GM12878 (cell line): ENCODE results near the gene LUM. TPM values are rescaled to one million over a fixed set of nuclear protein-coding genes. Genes with fewer than 3 reads are reported as not detected.

Experiments
- ATAC-seq: fragments of 200-7000 bp; cut with Tn5 transposase; 3 replicates; pipeline ENCODE4 v1.9.1; 2020; ENCODE audit warnings: mild to moderate bottlenecking, moderate library complexity
- BruUV-seq: library from RNA; stranded (reverse); fragments of 400-500 nt; replicated peaks from 2 replicates; lab custom pipeline; 2021; lab: Mats Ljungman, UMichigan
- CTCF ChIA-PET: fragments of 300-600 bp; sonication (Branson Sonifier 250); formaldehyde crosslinking; extraction: SDS; loops from one replicate; lab custom pipeline; 2021; ENCODE audit warnings: inconsistent platforms; lab: Yijun Ruan, JAX
- POLR2A ChIA-PET: fragments of 350-600 bp; formaldehyde crosslinking; extraction: SDS; loops from one replicate; lab custom pipeline; 2021; ENCODE audit warnings: inconsistent platforms; lab: Charles Lee
- RAD21 ChIA-PET: fragments of 300-600 bp; sonication (Branson Sonifier 250); formaldehyde crosslinking; loops from one replicate; lab custom pipeline; 2023; ENCODE audit warnings: antibody characterized with exemption; ENCODE audit not compliant: unreplicated experiment; lab: Charles Lee
- SMC1A ChIA-PET: fragments of 300-600 bp; sonication (Branson Sonifier 250); formaldehyde crosslinking; loops from one replicate; lab custom pipeline; 2023; ENCODE audit not compliant: unreplicated experiment, uncharacterized antibody; lab: Charles Lee
- DNase-seq: peaks from one replicate; pipeline ENCODE4 v3.0.0-alpha.2; 2011; ENCODE audit warnings: low read depth, low spot score
- FAIRE-seq: peaks from 3 replicates; lab custom pipeline; 2011; peaks lifted over from hg19 to GRCh38; lab: Jason Lieb, UNC
- H2AFZ ChIP-seq: 2 replicates; pipeline ENCODE4 v1.6.0; 2011; ENCODE audit warnings: low read depth, low read length, control low read depth; ENCODE audit not compliant: control insufficient read depth
- H3K27ac ChIP-seq: 2 replicates; pipeline ENCODE4 v1.5.1; 2011; ENCODE audit warnings: control low read depth; ENCODE audit not compliant: control insufficient read depth, insufficient read depth
- H3K27me3 ChIP-seq, 2 experiments: replicated peaks in 1 of 2; 2 replicates each; pipeline versions ENCODE4 v1.6.0 to v1.6.1; 2011; ENCODE audit warnings: low read length in 1 of 2; ENCODE audit not compliant: control insufficient read depth in 2 of 2, insufficient read depth in 2 of 2
- H3K36me3 ChIP-seq, 2 experiments: 2 replicates each; pipeline ENCODE4 v1.5.1; 2011; ENCODE audit warnings: low read length in 1 of 2; ENCODE audit not compliant: control insufficient read depth in 2 of 2, insufficient read depth in 2 of 2
- H3K4me1 ChIP-seq: 2 replicates; pipeline ENCODE4 v1.6.1; 2011; ENCODE audit warnings: mild to moderate bottlenecking, low read length, moderate library complexity, mixed read lengths; ENCODE audit not compliant: control insufficient read depth, insufficient read depth
- H3K4me2 ChIP-seq: 2 replicates; pipeline ENCODE4 v1.6.0; 2011; ENCODE audit warnings: control low read depth; ENCODE audit not compliant: control insufficient read depth, insufficient read depth
- H3K4me3 ChIP-seq: fragments of 200-600 bp; sonication (generic); 2 replicates; pipeline ENCODE4 v1.5.1; 2016
- H3K79me2 ChIP-seq: 2 replicates; pipeline ENCODE4 v1.6.0; 2011; ENCODE audit warnings: low read length; ENCODE audit not compliant: control insufficient read depth, insufficient read depth
- H3K9ac ChIP-seq: 2 replicates; pipeline ENCODE4 v1.8.0; 2011; ENCODE audit warnings: low read length, control low read depth, mixed read lengths; ENCODE audit not compliant: control insufficient read depth, insufficient read depth
- H3K9me3 ChIP-seq: replicated peaks from 3 replicates; pipeline ENCODE4 v1.5.1; 2011; ENCODE audit warnings: mild to moderate bottlenecking, low read length; ENCODE audit not compliant: control insufficient read depth, insufficient read depth
- H4K20me1 ChIP-seq: 2 replicates; pipeline ENCODE4 v1.6.0; 2011; ENCODE audit not compliant: control insufficient read depth, insufficient read depth
- BMI1 ChIP-seq: fragments of 450-650 bp; IDR thresholded peaks from 2 replicates; pipeline ENCODE4 v1.6.1; 2016; ENCODE audit warnings: mild to moderate bottlenecking, moderate library complexity, borderline replicate concordance
- RAD21 ChIP-seq: IDR thresholded peaks from 2 replicates; pipeline ENCODE4 v1.6.1; 2011; ENCODE audit warnings: mild to moderate bottlenecking, low read depth, low read length, moderate library complexity; ENCODE audit not compliant: insufficient read depth
- YY1 ChIP-seq: IDR thresholded peaks from 2 replicates; pipeline ENCODE4 v1.6.1; 2011; ENCODE audit warnings: low read depth, mild to moderate bottlenecking, low read length
- WGBS: methylation state at CpG from one replicate; pipeline ENCODE4 v1.1.6; 2016; ENCODE audit warnings: low lambda C conversion rate; ENCODE audit not compliant: insufficient replicate concordance, insufficient coverage; ENCODE audit errors: missing lambda C conversion rate; 5-methylcytosine and 5-hydroxymethylcytosine counted together
- in situ Hi-C: fragments of 300-500 bp; cut with MboI; formaldehyde crosslinking; loops from 9 replicates; pipeline ENCODE4 v1.14.3; 2018; ENCODE audit warnings: mixed read lengths
- intact Hi-C: fragments of 100-400 bp; cut with micrococcal nuclease; formaldehyde crosslinking; loops from one replicate; pipeline ENCODE4 v1.14.2; 2022; ENCODE audit not compliant: unreplicated experiment
- polyA plus RNA-seq, 11 experiments: library from polyadenylated mRNA; depleted of rRNA in 4 of 11; unstranded in 6 of 11; stranded (reverse) in 5 of 11; fragments of >200 nt; fragmentation: Nextera tagmentation in 4 of 11; fragmentation: Illumina TruSeq in 1 of 11; extraction: Ambion mirVana in 4 of 11; extraction: Trizol in 1 of 11; gene quantifications; 1 replicate in 1 of 11; 2 replicates in 10 of 11; pipeline versions ENCODE4 v1.2.1 to v1.2.3, GENCODE V29; 2011 to 2016; ENCODE audit warnings: inconsistent platforms in 2 of 11, missing spikeins in 2 of 11, low read depth in 1 of 11
- total RNA-seq, 4 experiments: library from RNA; depleted of rRNA in 3 of 4; stranded (reverse); fragments of >200 nt in 3 of 4; fragmentation: Illumina TruSeq in 1 of 4; extraction: Trizol in 1 of 4; gene quantifications; 2 replicates each; pipeline versions ENCODE4 v1.2.1 to v1.2.3, GENCODE V29; 2013 to 2021
- TF ChIP-seq, protein P1 (sequence below): fragments of 450-650 bp; formaldehyde crosslinking; IDR thresholded peaks from 2 replicates; pipeline ENCODE4 v1.4.0; 2022; ENCODE audit warnings: mild to moderate bottlenecking, moderate library complexity

LUM gene
- total and polyA plus RNA-seq, 10 of the 15 experiments (the other 5 are each of a cell fraction or from before 2014, with no cell fraction given) = 0.09 to 0.31 TPM; not detected in 8

DNA sequence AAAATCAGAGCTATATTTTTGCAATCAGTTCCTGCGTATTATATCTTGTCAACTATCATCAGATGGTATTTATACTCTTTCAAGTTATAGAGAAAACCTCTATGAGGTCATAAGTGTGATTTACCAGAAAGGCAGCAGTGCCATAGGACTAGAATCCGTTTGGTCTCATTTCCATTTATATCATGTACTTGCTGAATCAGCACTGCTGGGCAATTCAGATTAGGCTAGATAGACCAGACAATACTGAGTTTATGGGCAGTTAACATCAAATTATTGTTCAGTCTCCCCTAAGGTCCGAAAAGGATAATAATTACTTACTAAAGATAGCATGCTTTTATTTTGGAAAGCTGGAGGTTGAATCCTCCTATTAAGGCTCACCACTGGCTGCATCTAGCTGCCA lies 46.7 kb downstream of the LUM start:
- Histone ChIP-seq H3K4me2 (no peak overlapping the region), H3K4me3 (no peak overlapping the region), H2AFZ (no peak overlapping the region), H3K36me3 (no peaks in the 10 kb centered on the region), H4K20me1 (no peaks in the 10 kb centered on the region), H3K9ac (no peak overlapping the region), H3K27me3 (no peaks in the 10 kb centered on the region; a peak in 1 of 4 replicates), H3K4me1 (no peaks in the 10 kb centered on the region), H3K79me2 (no peaks in the 10 kb centered on the region), H3K9me3 (no peaks in the 10 kb centered on the region), H3K27ac (no peak overlapping the region)
- ATAC-seq = no peak
- no peak for FAIRE-seq
- DNase-seq = no peak
- ChIA-PET CTCF (interaction anchor here (0.9 to 1.4 kb wide), 4 partner anchors 28 to 86 kb away, joined by 3 to 5 read pairs (median 3); no protein-coding TSS in a partner anchor), SMC1A (interaction anchor here (0.6 kb wide), 1 partner anchor 9 kb away, joined by 3 read pairs; no protein-coding TSS in a partner anchor), RAD21 (no interaction called here), POLR2A (no interaction called here)
- in situ Hi-C loops = no loop called here
- no TSS peak for BruUV-seq
- 0% methylated on average over 3 of the region's 3 CpGs for WGBS
- TF ChIP-seq BMI1 = no peak
- TF ChIP-seq, protein P1, sequence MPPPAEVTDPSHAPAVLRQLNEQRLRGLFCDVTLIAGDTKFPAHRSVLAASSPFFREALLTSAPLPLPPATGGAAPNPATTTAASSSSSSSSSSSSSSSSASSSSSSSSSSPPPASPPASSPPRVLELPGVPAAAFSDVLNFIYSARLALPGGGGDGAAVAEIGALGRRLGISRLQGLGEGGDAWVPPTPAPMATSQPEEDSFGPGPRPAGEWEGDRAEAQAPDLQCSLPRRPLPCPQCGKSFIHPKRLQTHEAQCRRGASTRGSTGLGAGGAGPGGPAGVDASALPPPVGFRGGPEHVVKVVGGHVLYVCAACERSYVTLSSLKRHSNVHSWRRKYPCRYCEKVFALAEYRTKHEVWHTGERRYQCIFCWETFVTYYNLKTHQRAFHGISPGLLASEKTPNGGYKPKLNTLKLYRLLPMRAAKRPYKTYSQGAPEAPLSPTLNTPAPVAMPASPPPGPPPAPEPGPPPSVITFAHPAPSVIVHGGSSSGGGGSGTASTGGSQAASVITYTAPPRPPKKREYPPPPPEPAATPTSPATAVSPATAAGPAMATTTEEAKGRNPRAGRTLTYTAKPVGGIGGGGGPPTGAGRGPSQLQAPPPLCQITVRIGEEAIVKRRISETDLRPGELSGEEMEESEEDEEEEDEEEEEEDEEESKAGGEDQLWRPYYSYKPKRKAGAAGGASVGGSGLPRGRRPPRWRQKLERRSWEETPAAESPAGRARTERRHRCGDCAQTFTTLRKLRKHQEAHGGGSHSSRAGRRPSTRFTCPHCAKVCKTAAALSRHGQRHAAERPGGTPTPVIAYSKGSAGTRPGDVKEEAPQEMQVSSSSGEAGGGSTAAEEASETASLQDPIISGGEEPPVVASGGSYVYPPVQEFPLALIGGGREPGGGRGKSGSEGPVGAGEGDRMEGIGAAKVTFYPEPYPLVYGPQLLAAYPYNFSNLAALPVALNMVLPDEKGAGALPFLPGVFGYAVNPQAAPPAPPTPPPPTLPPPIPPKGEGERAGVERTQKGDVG = no peak
- intact Hi-C loops = no loop called here

DNA sequence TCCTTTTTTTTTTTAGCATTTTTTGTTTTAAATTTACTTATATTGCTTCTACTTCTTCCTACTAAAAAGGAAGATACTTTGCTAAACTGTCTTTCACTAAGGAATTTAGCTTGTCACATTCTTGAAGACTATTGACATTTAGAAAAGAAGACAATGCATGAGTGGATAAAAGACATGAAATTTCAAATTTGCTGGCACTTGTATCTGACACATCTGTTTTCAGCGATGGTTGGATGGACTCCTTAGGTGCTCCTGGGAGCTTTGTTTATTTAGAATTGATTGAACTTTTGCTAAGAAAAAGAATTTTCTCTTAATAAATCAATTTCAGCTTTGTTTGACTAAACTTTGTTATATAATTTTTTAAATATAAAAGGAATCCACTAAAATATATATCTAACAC lies 50.2 kb downstream of the LUM start:
- ChIA-PET CTCF (interaction anchor here (1.4 kb wide), 1 partner anchor 50 kb away, joined by 3 read pairs; the partner anchor contains the start of gene LUM), POLR2A (no interaction called here), SMC1A (interaction anchor here (0.9 kb wide), 1 partner anchor 48 kb away, joined by 3 read pairs; no protein-coding TSS in a partner anchor), RAD21 (interaction anchor here (0.6 kb wide), 1 partner anchor 653 kb away, joined by 3 read pairs; no protein-coding TSS in a partner anchor)
- in situ Hi-C loops (no loop called here), intact Hi-C loops (no loop called here)
- H3K4me1 ChIP-seq = no peaks in the 10 kb centered on the region
- no peak for FAIRE-seq
- H3K79me2 ChIP-seq = no peaks in the 10 kb centered on the region
- no peak overlapping the region for H3K27ac ChIP-seq
- TF ChIP-seq RAD21 (no peak), YY1 (no peak)
- no TSS peak for BruUV-seq
- 64% methylated on average over 1 of the region's 1 CpG for whole genome bisulfite sequencing
- no peak for ATAC-seq
- no peaks in the 10 kb centered on the region for H3K36me3 ChIP-seq
- no peak for DNase-seq
- no peaks in the 10 kb centered on the region for H3K27me3 ChIP-seq
- no peak overlapping the region for H3K9ac ChIP-seq
- no peaks in the 10 kb centered on the region for H4K20me1 ChIP-seq
- H2AFZ ChIP-seq = no peak overlapping the region
- H3K4me2 ChIP-seq = no peak overlapping the region
- no peak overlapping the region for H3K4me3 ChIP-seq
- no peaks in the 10 kb centered on the region for H3K9me3 ChIP-seq
